BJ (cell line): Measurements from ENCODE around the gene CDKAL1. TPM values are rescaled to one million over a fixed set of nuclear protein-coding genes. Genes with fewer than 3 reads are reported as not detected.
"Not testable (repeated sequence)": the region's sequence is repeated elsewhere in the genome, so short reads cannot be mapped to it uniquely, and the experiment has no call there.

Source experiments
- CTCF ChIA-PET: fragments of 350-600 bp; formaldehyde crosslinking; extraction: SDS; loops from one replicate; lab custom pipeline; 2021; ENCODE audit warnings: antibody characterized with exemption, inconsistent platforms; lab: Yijun Ruan, JAX
- POLR2A ChIA-PET: fragments of 300-600 bp; sonication (Branson Sonifier 250); formaldehyde crosslinking; extraction: SDS; loops from one replicate; lab custom pipeline; 2021; ENCODE audit warnings: antibody characterized with exemption; lab: Charles Lee
- DNase-seq: peaks from one replicate; pipeline ENCODE4 v3.0.0-alpha.2; 2011; ENCODE audit warnings: low read depth
- H3K27me3 ChIP-seq: 2 replicates; pipeline ENCODE4 v1.6.0; 2011; ENCODE audit warnings: low read length; ENCODE audit not compliant: control insufficient read depth, insufficient read depth
- H3K36me3 ChIP-seq: 2 replicates; pipeline ENCODE4 v1.5.1; 2011; ENCODE audit warnings: low read length; ENCODE audit not compliant: control insufficient read depth, insufficient read depth
- H3K4me3 ChIP-seq: 2 replicates; pipeline ENCODE4 v1.5.1; 2011; ENCODE audit warnings: low read depth, mild to moderate bottlenecking, control low read depth, low read length
- polyA plus RNA-seq: library from polyadenylated mRNA; depleted of rRNA; stranded (reverse); fragments of >200 nt; gene quantifications from 2 replicates; pipeline ENCODE4 v1.2.3, GENCODE V29; 2011
- TF ChIP-seq, protein P1 (sequence below): IDR thresholded peaks from 2 replicates; pipeline ENCODE4 v1.5.1; 2011; ENCODE audit warnings: low read depth, mild to moderate bottlenecking, control low read depth, inconsistent platforms, low read length, moderate library complexity; ENCODE audit not compliant: insufficient read depth

CDKAL1 gene
- polyA plus RNA-seq, 1 experiment: 3.8 TPM

DNA sequence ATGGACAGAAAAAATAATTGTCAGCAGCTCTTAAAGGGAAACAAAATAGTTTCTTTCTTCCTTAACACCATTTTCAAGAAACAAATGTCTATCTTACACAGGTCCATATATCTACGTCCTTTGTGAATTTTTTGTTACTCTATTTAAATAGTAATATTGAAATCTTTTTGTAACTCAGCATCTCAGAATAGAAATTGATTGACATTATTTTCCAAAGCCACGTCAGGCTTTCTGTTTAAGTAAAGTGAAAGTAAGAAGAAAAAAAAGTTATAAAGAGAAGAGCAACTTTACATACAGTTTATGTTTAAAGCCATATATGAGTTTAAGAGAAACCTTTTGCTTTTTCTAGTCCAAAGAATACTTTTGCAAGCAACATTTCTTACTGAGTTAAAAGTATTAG is 656.4 kb downstream of the CDKAL1 start:
- no peak overlapping the region for H3K4me3 ChIP-seq
- no peaks in the 10 kb centered on the region for H3K27me3 ChIP-seq
- ChIA-PET POLR2A (no interaction called here), CTCF (interaction anchor here (0.8 kb wide), 1 partner anchor 10 kb away, joined by 4 read pairs; no protein-coding TSS in a partner anchor)
- H3K36me3 ChIP-seq: no peaks in the 10 kb centered on the region
- no peak for DNase-seq
- TF ChIP-seq, protein P1, sequence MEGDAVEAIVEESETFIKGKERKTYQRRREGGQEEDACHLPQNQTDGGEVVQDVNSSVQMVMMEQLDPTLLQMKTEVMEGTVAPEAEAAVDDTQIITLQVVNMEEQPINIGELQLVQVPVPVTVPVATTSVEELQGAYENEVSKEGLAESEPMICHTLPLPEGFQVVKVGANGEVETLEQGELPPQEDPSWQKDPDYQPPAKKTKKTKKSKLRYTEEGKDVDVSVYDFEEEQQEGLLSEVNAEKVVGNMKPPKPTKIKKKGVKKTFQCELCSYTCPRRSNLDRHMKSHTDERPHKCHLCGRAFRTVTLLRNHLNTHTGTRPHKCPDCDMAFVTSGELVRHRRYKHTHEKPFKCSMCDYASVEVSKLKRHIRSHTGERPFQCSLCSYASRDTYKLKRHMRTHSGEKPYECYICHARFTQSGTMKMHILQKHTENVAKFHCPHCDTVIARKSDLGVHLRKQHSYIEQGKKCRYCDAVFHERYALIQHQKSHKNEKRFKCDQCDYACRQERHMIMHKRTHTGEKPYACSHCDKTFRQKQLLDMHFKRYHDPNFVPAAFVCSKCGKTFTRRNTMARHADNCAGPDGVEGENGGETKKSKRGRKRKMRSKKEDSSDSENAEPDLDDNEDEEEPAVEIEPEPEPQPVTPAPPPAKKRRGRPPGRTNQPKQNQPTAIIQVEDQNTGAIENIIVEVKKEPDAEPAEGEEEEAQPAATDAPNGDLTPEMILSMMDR: no peak

DNA sequence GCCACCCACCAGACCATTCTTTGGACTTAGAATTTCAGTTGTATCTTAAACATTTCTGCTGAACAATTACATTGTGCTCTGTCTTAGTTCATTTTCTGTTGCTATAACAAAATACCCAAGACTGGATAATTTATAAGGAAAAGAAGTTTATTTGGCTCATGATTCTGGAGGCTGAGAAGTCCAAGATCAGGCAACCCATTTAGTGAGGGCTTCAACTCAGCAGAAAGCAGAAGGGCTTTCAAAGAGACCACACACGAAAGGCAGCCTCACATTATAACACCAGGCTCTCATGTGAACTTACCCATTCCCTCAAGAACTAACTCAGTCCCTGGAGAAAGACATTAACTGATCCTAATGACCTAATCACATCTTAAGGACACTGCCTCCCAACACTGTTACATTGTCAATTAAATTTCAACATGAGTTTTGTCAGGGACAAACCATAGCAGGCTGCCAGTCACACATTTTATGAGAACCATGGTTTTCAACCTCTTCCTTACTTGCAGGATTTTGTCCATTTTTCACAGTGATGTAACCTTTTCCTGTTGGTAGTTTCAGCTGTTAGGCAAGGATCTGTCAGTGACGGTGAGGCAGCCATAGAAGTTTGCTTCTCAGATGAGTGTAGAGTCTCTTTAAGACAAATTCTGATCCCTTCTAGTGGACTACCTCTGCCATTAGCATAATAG is 659.7 kb downstream of the CDKAL1 start:
- Histone ChIP-seq H3K36me3 (no peaks in the 10 kb centered on the region), H3K4me3 (no peak overlapping the region), H3K27me3 (no peaks in the 10 kb centered on the region)
- ChIA-PET POLR2A (no interaction called here), CTCF (no interaction called here)
- no peak for DNase-seq
- TF ChIP-seq, protein P1: no peak

DNA sequence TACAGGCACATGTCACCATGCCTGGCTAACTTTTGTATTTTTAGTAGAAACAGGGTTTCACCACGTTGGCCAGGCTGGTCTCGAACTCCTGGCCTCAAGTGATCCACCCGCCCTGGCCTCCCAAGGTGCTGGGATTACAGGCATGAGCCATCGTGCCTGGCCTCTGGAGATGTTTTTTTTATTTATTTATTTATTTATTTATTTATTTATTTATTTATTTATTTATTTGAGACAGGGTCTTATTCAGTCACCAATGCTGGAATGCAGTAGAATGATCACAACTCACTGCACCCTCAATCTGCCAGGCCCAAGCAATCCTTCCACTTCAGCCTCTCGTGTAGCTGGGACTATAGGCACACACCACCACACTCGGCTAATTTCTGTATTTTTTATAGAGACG is 661.0 kb downstream of the CDKAL1 start:
- POLR2A ChIA-PET: not testable (repeated sequence)

DNA sequence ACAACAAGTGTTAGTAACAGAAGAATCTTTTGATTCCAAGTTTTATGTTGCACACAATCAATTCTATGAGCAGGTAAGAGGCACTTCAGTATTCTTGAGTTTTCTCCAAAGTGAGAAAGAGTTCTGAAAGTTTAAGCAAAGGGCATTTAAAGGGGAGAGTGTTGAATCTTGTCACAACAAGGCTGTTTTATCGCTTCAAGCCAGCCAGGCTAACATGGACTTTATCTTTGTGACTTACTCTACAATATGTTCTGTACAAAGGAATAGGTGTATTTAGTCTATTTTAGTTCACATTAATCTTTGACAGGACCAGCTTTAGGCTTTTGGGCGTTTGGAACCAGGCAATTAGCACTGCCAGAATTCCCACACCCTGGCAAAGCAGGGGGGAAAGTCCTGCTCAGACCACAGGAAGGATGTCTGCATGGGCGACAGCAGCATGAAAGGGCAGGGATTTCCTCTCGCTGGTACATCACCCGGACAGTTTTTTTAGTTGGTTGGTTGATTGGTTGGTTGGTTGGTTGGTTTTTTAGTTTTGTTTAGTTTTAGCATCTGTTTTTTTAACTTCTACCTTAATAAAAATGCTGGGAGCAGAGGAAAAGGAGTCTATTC is 663.9 kb downstream of the CDKAL1 start:
- H3K27me3 ChIP-seq: no peaks in the 10 kb centered on the region
- CTCF ChIA-PET: no interaction called here
- H3K36me3 ChIP-seq: no peaks in the 10 kb centered on the region
- POLR2A ChIA-PET: no interaction called here
- TF ChIP-seq, protein P1: no peak
- DNase-seq: no peak
- no peak overlapping the region for H3K4me3 ChIP-seq

More for the DNA sequence above, 661.0 kb downstream of the CDKAL1 start:
- H3K36me3 ChIP-seq, H3K4me3 ChIP-seq, H3K27me3 ChIP-seq, CTCF ChIA-PET, DNase-seq: not testable (repeated sequence)

DNA sequence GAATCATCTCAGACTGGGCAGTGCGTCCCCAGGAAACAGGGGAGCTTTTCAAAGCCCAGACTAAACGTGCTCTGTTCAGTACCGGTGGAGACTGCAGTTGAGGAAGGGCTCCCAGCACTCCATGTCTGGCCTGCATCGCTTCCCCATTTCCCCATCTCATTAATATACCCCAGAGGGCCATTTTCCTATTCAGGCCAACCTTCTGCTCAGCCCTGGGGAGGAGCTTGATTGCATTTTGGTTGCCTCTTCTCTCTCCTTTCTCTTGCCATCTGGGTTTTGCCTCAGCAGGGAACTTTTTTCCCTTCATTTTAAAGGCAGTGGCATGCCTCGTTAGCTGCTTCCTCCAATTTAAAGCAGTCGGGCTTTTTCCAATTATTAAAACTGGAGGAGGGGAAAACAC is 665.0 kb downstream of the CDKAL1 start:
- no peak for DNase-seq
- POLR2A ChIA-PET: no interaction called here
- TF ChIP-seq, protein P1: no peak
- no peaks in the 10 kb centered on the region for H3K27me3 ChIP-seq
- H3K36me3 ChIP-seq: no peaks in the 10 kb centered on the region
- CTCF ChIA-PET: interaction anchor here (2.0 kb wide), 1 partner anchor 10 kb away, joined by 5 read pairs; no protein-coding TSS in a partner anchor
- H3K4me3 ChIP-seq: no peak overlapping the region
